Endothelial cell of umbilical vein (primary cell): Measurements from ENCODE around the gene LRRC7. TPM values are rescaled to one million over a fixed set of nuclear protein-coding genes. Genes with fewer than 3 reads are reported as not detected.

ENCODE experiments used
- BruUV-seq: library from RNA; stranded (reverse); fragments of 400-500 nt; replicated peaks from 2 replicates; lab custom pipeline; 2021; lab: Mats Ljungman, UMichigan
- CTCF ChIA-PET: fragments of 300-600, 350-600 bp; sonication (Branson Sonifier 250); formaldehyde crosslinking; loops from one replicate; lab custom pipeline; 2021; ENCODE audit warnings: antibody characterized with exemption, inconsistent platforms; lab: Charles Lee
- POLR2A ChIA-PET: fragments of 300-600, 350-600 bp; sonication (Branson Sonifier 250); formaldehyde crosslinking; loops from one replicate; lab custom pipeline; 2021; ENCODE audit warnings: antibody characterized with exemption, inconsistent platforms; lab: Charles Lee
- DNase-seq: peaks from one replicate; pipeline ENCODE4 v3.0.0-alpha.2; 2011; ENCODE audit warnings: low read depth, low spot score
- FAIRE-seq: peaks from 2 replicates; lab custom pipeline; 2011; peaks lifted over from hg19 to GRCh38; lab: Jason Lieb, UNC
- H2AFZ ChIP-seq: 2 replicates; pipeline ENCODE4 v1.6.0; 2012; ENCODE audit warnings: low read depth, low read length, control low read depth, inconsistent platforms
- H3K27ac ChIP-seq: 2 replicates; pipeline ENCODE4 v1.5.1; 2011; ENCODE audit warnings: low read depth, mild to moderate bottlenecking, control low read depth, low read length, moderate library complexity; ENCODE audit not compliant: insufficient read depth
- H3K27me3 ChIP-seq, 2 experiments: 2 replicates each; pipeline versions ENCODE4 v1.6.0 to v1.6.1; 2011; ENCODE audit warnings: low read length in 2 of 2, mixed read lengths in 1 of 2; ENCODE audit not compliant: control insufficient read depth in 2 of 2, insufficient read depth in 2 of 2
- H3K36me3 ChIP-seq, 2 experiments: 2 replicates in 1 of 2; 3 replicates in 1 of 2; pipeline ENCODE4 v1.5.1; 2011; ENCODE audit warnings: low read length in 2 of 2, mild to moderate bottlenecking in 1 of 2, moderate library complexity in 1 of 2; ENCODE audit not compliant: control insufficient read depth in 2 of 2, insufficient read depth in 2 of 2; ENCODE audit errors: extremely low read depth in 1 of 2
- H3K4me1 ChIP-seq: 3 replicates; pipeline ENCODE4 v1.5.1; 2011; ENCODE audit warnings: mild to moderate bottlenecking, low read length; ENCODE audit not compliant: control insufficient read depth, insufficient read depth; ENCODE audit errors: extremely low read depth
- H3K4me2 ChIP-seq: 2 replicates; pipeline ENCODE4 v1.6.1; 2011; ENCODE audit warnings: low read length, control low read depth, mixed read lengths; ENCODE audit not compliant: insufficient read depth
- H3K4me3 ChIP-seq, 3 experiments: fragments of 200-600 bp in 1 of 3; sonication (generic), shearing (Covaris generic) in 1 of 3; replicated peaks in 1 of 3; 2 replicates each; pipeline ENCODE4 v1.5.1; 2011 to 2016; ENCODE audit warnings: control low read depth in 3 of 3, low read length in 3 of 3, mild to moderate bottlenecking in 2 of 3, inconsistent platforms in 1 of 3, low read depth in 1 of 3, moderate library complexity in 1 of 3; ENCODE audit not compliant: insufficient read depth in 1 of 3
- H3K79me2 ChIP-seq: 2 replicates; pipeline ENCODE4 v1.6.0; 2012; ENCODE audit warnings: low read length, inconsistent platforms; ENCODE audit not compliant: control insufficient read depth, insufficient read depth
- H3K9ac ChIP-seq: replicated peaks from 2 replicates; pipeline ENCODE3; 2011; ENCODE audit warnings: low read length, control low read depth; ENCODE audit not compliant: insufficient read depth; ENCODE audit errors: extremely low read depth
- H3K9me1 ChIP-seq: replicated peaks from 3 replicates; pipeline ENCODE4 v1.6.0; 2011; ENCODE audit warnings: mild to moderate bottlenecking, low read length; ENCODE audit not compliant: control insufficient read depth, insufficient read depth; ENCODE audit errors: extremely low read depth
- H3K9me3 ChIP-seq: replicated peaks from 2 replicates; pipeline ENCODE4 v1.5.1; 2012; ENCODE audit warnings: low read length, inconsistent platforms; ENCODE audit not compliant: control insufficient read depth, insufficient read depth
- H4K20me1 ChIP-seq: replicated peaks from 2 replicates; pipeline ENCODE3; 2011; ENCODE audit warnings: mild to moderate bottlenecking, low read length; ENCODE audit not compliant: control insufficient read depth, insufficient read depth; ENCODE audit errors: extremely low read depth
- EZH2 ChIP-seq: IDR thresholded peaks from 2 replicates; pipeline ENCODE4 v1.6.1; 2012; ENCODE audit warnings: borderline replicate concordance, low read depth, mild to moderate bottlenecking, moderate library complexity, low read length, inconsistent platforms; ENCODE audit not compliant: severe bottlenecking
- FOS ChIP-seq: IDR thresholded peaks from 2 replicates; pipeline ENCODE4 v1.6.1; 2011; ENCODE audit warnings: mild to moderate bottlenecking, low read length, moderate library complexity, borderline replicate concordance; ENCODE audit not compliant: insufficient read depth
- GATA2 ChIP-seq: IDR thresholded peaks from 2 replicates; pipeline ENCODE4 v1.7.0; 2011; ENCODE audit warnings: low read depth, mild to moderate bottlenecking, moderate library complexity, mixed read lengths, low read length; ENCODE audit not compliant: insufficient read length, insufficient read depth
- JUN ChIP-seq: IDR thresholded peaks from 2 replicates; pipeline ENCODE4 v1.6.1; 2011; ENCODE audit warnings: borderline replicate concordance, low read depth; ENCODE audit not compliant: insufficient read length, insufficient read depth
- MYC ChIP-seq: IDR thresholded peaks from one replicate; pipeline ENCODE4 v1.6.1; 2011; ENCODE audit warnings: mild to moderate bottlenecking, low read depth, low read length
- POLR2A ChIP-seq: IDR thresholded peaks from 2 replicates; pipeline ENCODE4 v1.6.1; 2012; ENCODE audit warnings: low read depth, mild to moderate bottlenecking, control low read depth, low read length
- POLR2AphosphoS5 ChIP-seq: IDR thresholded peaks from 2 replicates; pipeline ENCODE4 v1.6.1; 2012; ENCODE audit warnings: low read depth, mild to moderate bottlenecking, control low read depth, low read length, moderate library complexity; ENCODE audit not compliant: insufficient read depth
- dilution Hi-C: fragments of 300-500 bp; cut with MboI; formaldehyde crosslinking; loops from one replicate; pipeline ENCODE4 v1.15.0; 2019; ENCODE audit warnings: low sequenced_read_pairs; ENCODE audit not compliant: extremely low pct_ligation_motif_present
- intact Hi-C: fragments of 100-400 bp; cut with micrococcal nuclease; formaldehyde crosslinking; loops from one replicate; pipeline ENCODE4 v1.10.0; 2022
- polyA plus RNA-seq, 4 experiments: library from polyadenylated mRNA; depleted of rRNA in 3 of 4; stranded (reverse) in 3 of 4; unstranded in 1 of 4; fragments of >200 nt; gene quantifications; 2 replicates each; pipeline versions ENCODE4 v1.2.1 to v1.2.3, GENCODE V29; 2011 to 2012; ENCODE audit warnings: missing spikeins in 1 of 4
- total RNA-seq: library from RNA; stranded (reverse); gene quantifications from 2 replicates; pipeline ENCODE4 v1.2.3, GENCODE V29; 2021
- TF ChIP-seq, protein P1 (sequence below), 2 donors: IDR thresholded peaks; 1 replicate in 1 of 2; 2 replicates in 1 of 2; pipeline ENCODE4 v1.5.1; 2011; ENCODE audit warnings: low read length in 2 of 2, mild to moderate bottlenecking in 2 of 2, moderate library complexity in 2 of 2, control low read depth in 1 of 2, inconsistent platforms in 1 of 2, low read depth in 1 of 2; ENCODE audit not compliant: insufficient read depth in 1 of 2; ENCODE audit errors: extremely low read depth in 1 of 2
- TF ChIP-seq, protein P2 (sequence below): IDR thresholded peaks from 2 replicates; pipeline ENCODE4 v1.6.1; 2011; ENCODE audit not compliant: insufficient read depth, insufficient read length

LRRC7 gene
- total and polyA plus RNA-seq, 2 donors (not counting 3 experiments of a cell fraction or from before 2014, with no cell fraction given), result 0.11 to 0.58 TPM

DNA sequence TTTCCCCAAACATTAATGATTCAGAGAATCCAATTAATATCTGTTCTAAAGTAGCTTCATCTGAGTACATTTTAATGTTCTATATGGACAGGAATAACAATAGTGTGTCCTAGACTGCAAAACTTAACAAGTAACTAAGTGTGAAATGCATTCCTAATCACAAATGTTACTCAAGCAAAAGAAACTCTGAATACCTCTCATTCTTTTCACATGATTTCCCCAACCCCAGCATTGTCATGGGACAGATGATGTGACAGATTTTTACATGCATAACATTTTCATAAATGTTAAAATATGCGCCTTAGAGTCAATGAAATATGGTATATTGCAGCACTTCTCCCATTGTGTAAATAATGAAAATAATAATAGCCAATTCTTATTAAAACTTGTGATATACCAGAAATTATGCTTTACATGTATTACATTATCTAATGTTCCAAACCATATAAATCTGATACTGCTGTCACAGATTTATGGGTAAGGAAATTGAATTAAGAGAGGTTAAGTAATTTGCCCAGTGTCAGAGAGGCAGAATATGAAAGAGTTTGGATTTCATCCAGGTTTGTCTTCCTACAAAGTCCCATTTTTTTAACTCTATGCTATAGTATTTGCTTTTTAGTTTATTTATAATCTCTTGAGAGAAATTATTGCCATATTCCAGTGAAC, 269.4 kb downstream of the LRRC7 start:
- Histone ChIP-seq H3K27me3 (no peaks in the 10 kb centered on the region), H3K9me3 (no peaks in the 10 kb centered on the region), H3K4me1 (no peaks in the 10 kb centered on the region), H3K9me1 (no peaks in the 10 kb centered on the region), H2AFZ (no peak overlapping the region), H3K9ac (no peak overlapping the region), H3K4me3 (no peak overlapping the region), H3K27ac (no peak overlapping the region), H3K79me2 (no peaks in the 10 kb centered on the region), H4K20me1 (no peaks in the 10 kb centered on the region), H3K36me3 (no peaks in the 10 kb centered on the region), H3K4me2 (no peak overlapping the region)
- no TSS peak for BruUV-seq
- dilution Hi-C loops (no loop called here), intact Hi-C loops (no loop called here)
- ChIA-PET CTCF (no interaction called here), POLR2A (no interaction called here)
- TF ChIP-seq MYC (no peak), GATA2 (no peak), FOS (no peak), POLR2AphosphoS5 (no peak), EZH2 (no peak), JUN (no peak), POLR2A (no peak)
- TF ChIP-seq, protein P1, sequence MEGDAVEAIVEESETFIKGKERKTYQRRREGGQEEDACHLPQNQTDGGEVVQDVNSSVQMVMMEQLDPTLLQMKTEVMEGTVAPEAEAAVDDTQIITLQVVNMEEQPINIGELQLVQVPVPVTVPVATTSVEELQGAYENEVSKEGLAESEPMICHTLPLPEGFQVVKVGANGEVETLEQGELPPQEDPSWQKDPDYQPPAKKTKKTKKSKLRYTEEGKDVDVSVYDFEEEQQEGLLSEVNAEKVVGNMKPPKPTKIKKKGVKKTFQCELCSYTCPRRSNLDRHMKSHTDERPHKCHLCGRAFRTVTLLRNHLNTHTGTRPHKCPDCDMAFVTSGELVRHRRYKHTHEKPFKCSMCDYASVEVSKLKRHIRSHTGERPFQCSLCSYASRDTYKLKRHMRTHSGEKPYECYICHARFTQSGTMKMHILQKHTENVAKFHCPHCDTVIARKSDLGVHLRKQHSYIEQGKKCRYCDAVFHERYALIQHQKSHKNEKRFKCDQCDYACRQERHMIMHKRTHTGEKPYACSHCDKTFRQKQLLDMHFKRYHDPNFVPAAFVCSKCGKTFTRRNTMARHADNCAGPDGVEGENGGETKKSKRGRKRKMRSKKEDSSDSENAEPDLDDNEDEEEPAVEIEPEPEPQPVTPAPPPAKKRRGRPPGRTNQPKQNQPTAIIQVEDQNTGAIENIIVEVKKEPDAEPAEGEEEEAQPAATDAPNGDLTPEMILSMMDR (IDR thresholded peaks at IDR 0.05; ENCODE audit: extremely low read depth in 1 of 2, insufficient read depth in 1 of 2, low read depth in 1 of 2, low read length in 2 of 2), result no peak
- TF ChIP-seq, protein P2, sequence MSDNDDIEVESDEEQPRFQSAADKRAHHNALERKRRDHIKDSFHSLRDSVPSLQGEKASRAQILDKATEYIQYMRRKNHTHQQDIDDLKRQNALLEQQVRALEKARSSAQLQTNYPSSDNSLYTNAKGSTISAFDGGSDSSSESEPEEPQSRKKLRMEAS, result no peak
- FAIRE-seq, result no peak
- no peak for DNase-seq
